B cell (primary cell): ENCODE measurements around the gene FGFR1OP2.

Experiments
- CTCF ChIP-seq: fragments of 200-600 bp; IDR thresholded peaks from one replicate; pipeline ENCODE4 v1.8.0; 2022; ENCODE audit warnings: antibody characterized with exemption, mild to moderate bottlenecking
- EZH2 ChIP-seq: IDR thresholded peaks from 2 replicates; pipeline ENCODE4 v1.6.1; 2012; ENCODE audit warnings: borderline replicate concordance, low read depth, mild to moderate bottlenecking, moderate library complexity, low read length; ENCODE audit not compliant: insufficient read depth, poor library complexity, severe bottlenecking

DNA sequence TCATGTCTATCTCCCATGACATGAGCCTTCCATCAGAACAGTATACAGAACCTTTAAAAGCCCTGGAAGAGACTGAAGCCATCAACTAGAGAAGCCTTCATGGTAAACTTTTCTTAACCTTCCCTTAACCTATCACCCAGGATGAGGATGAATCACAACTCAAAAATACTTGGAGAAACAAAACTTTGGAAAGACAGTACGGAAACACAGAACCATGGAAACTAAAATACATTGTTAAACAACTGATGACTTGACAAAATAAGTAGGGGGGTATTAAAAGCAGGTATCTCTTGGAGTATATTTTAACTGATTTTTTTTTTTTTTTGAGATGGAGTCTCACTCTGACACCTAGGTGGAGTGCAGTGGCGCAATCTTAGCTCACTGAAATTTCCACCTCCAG is 67.2 kb downstream of the FGFR1OP2 start:
- no peak for TF ChIP-seq CTCF
- TF ChIP-seq EZH2 = no peak
